K562 (cell line): ENCODE results near the gene ITPR1. TPM values are rescaled to one million over a fixed set of nuclear protein-coding genes. Genes with fewer than 3 reads are reported as not detected.

Experiments
- CBFA2T3 ChIP-seq: fragments of 450-650 bp; IDR thresholded peaks from 2 replicates; pipeline ENCODE4 v1.6.1; 2017
- CBX1 ChIP-seq: sonication (generic); IDR thresholded peaks from 2 replicates; pipeline ENCODE4 v1.6.1; 2016; ENCODE audit warnings: antibody characterized with exemption, low read depth, mild to moderate bottlenecking
- CCNT2 ChIP-seq: IDR thresholded peaks from 2 replicates; pipeline ENCODE4 v1.6.1; 2011; ENCODE audit warnings: borderline replicate concordance, low read depth, mild to moderate bottlenecking, moderate library complexity, mixed read lengths, low read length; ENCODE audit not compliant: insufficient read length; ENCODE audit errors: extremely low read depth
- CREM ChIP-seq: IDR thresholded peaks from 2 replicates; pipeline ENCODE4 v1.6.1; 2014; ENCODE audit warnings: antibody characterized with exemption, low read depth
- GATA2 ChIP-seq: sonication (generic); formaldehyde crosslinking; IDR thresholded peaks from 2 replicates; pipeline ENCODE4 v1.4.0; 2020; ENCODE audit warnings: mild to moderate bottlenecking, missing genetic modification reagents
- HOXB6 ChIP-seq: fragments of 250-450 bp; sonication (Bioruptor Pico); IDR thresholded peaks from 2 replicates; pipeline ENCODE4 v1.5.1; 2022; ENCODE audit warnings: mild to moderate bottlenecking, borderline replicate concordance
- IRF2 ChIP-seq: sonication (generic); formaldehyde crosslinking; IDR thresholded peaks from 2 replicates; pipeline ENCODE4 v1.8.1; 2022; ENCODE audit warnings: mild to moderate bottlenecking, missing genetic modification reagents
- JUN ChIP-seq, 2 experiments: sonication (generic) in 1 of 2; formaldehyde crosslinking in 1 of 2; IDR thresholded peaks; 2 replicates each; pipeline versions ENCODE4 v1.6.1 to v1.8.0; 2012 to 2022; ENCODE audit warnings: borderline replicate concordance in 2 of 2, mild to moderate bottlenecking in 2 of 2, improper control_type of control experiment in 1 of 2, low read depth in 1 of 2, low read length in 1 of 2, missing genetic modification reagents in 1 of 2
- NCOR1 ChIP-seq: fragments of 450-650 bp; IDR thresholded peaks from 2 replicates; pipeline ENCODE4 v1.6.1; 2016; ENCODE audit warnings: mild to moderate bottlenecking, moderate library complexity
- NR4A1 ChIP-seq, 2 experiments: fragments of 250-450 bp in 1 of 2; fragments of 450-650 bp in 1 of 2; sonication (Bioruptor Pico) in 1 of 2; IDR thresholded peaks; 2 replicates each; pipeline versions ENCODE4 v1.4.0 to v1.6.1; 2016 to 2020; ENCODE audit warnings: mild to moderate bottlenecking in 2 of 2, missing compliant biosample characterization in 1 of 2, missing genetic modification characterization in 1 of 2, moderate library complexity in 1 of 2
- RNF2 ChIP-seq: sonication (generic); IDR thresholded peaks from 2 replicates; pipeline ENCODE4 v1.6.1; 2016
- SIN3A ChIP-seq, 2 experiments: fragments of 150-350 bp in 1 of 2; IDR thresholded peaks; 2 replicates each; pipeline ENCODE4 v1.6.1; 2011 to 2016; ENCODE audit warnings: borderline replicate concordance in 2 of 2, low read depth in 2 of 2, low read length in 2 of 2, mild to moderate bottlenecking in 2 of 2, moderate library complexity in 2 of 2; ENCODE audit not compliant: control insufficient read depth in 1 of 2
- SMARCE1 ChIP-seq: fragments of 450-650 bp; IDR thresholded peaks from 2 replicates; pipeline ENCODE4 v1.7.1; 2016; ENCODE audit warnings: mild to moderate bottlenecking
- TBP ChIP-seq: optimal IDR thresholded peaks from 2 replicates; pipeline ENCODE3; 2011; ENCODE audit warnings: low read depth, low read length, improper control_type of control experiment
- XRCC5 ChIP-seq: fragments of 200-400 bp; formaldehyde crosslinking; IDR thresholded peaks from 2 replicates; pipeline ENCODE4 v1.6.1; 2017; ENCODE audit warnings: low read depth, mild to moderate bottlenecking, low read length
- ZFX ChIP-seq: sonication (generic); formaldehyde crosslinking; IDR thresholded peaks from 2 replicates; pipeline ENCODE4 v1.8.0; 2022; ENCODE audit warnings: mild to moderate bottlenecking, missing genetic modification reagents, moderate library complexity
- ZNF766 ChIP-seq: fragments of 200-800 bp; sonication (Bioruptor generic); conservative IDR thresholded peaks from 2 replicates; pipeline ENCODE4 v1.6.1; 2016; ENCODE audit warnings: missing genetic modification characterization, missing compliant biosample characterization
- polyA plus RNA-seq, 8 experiments: library from polyadenylated mRNA; depleted of rRNA in 4 of 8; stranded (reverse) in 5 of 8; unstranded in 3 of 8; fragments of >200 nt; fragmentation: Nextera tagmentation in 2 of 8; fragmentation: Illumina TruSeq in 1 of 8; extraction: Ambion mirVana in 2 of 8; extraction: Trizol in 1 of 8; gene quantifications; 2 replicates each; pipeline versions ENCODE4 v1.2.1 to v1.2.3, GENCODE V29; 2011 to 2014; ENCODE audit warnings: inconsistent platforms in 1 of 8, missing spikeins in 1 of 8
- total RNA-seq, 7 experiments: library from RNA; depleted of rRNA in 6 of 7; stranded (reverse); fragments of >200 nt in 6 of 7; fragmentation: Illumina TruSeq in 2 of 7; extraction: Trizol in 2 of 7; gene quantifications; 2 replicates each; pipeline versions ENCODE4 v1.2.1 to v1.2.3, GENCODE V29; 2011 to 2021; ENCODE audit warnings: low replicate concordance in 1 of 7
- TF ChIP-seq, protein P1 (sequence below), 2 experiments: fragments of 450-650 bp; IDR thresholded peaks; 2 replicates each; pipeline ENCODE4 v1.6.1; 2018; ENCODE audit warnings: mild to moderate bottlenecking in 2 of 2, low read depth in 1 of 2; ENCODE audit not compliant: partially characterized antibody in 2 of 2
- TF ChIP-seq, protein P2 (sequence below): sonication (generic); formaldehyde crosslinking; IDR thresholded peaks from 2 replicates; pipeline ENCODE4 v1.8.0; 2022; ENCODE audit warnings: missing genetic modification reagents, mild to moderate bottlenecking, borderline replicate concordance
- TF ChIP-seq, protein P3 (sequence below): fragments of 450-650 bp; IDR thresholded peaks from 2 replicates; pipeline ENCODE4 v1.6.1; 2016

Gene ITPR1
- total and polyA plus RNA-seq, 9 of the 15 experiments (the other 6 are each of a cell fraction or from before 2014, with no cell fraction given) = 22.4 to 40.0 (median 27.4) TPM

DNA sequence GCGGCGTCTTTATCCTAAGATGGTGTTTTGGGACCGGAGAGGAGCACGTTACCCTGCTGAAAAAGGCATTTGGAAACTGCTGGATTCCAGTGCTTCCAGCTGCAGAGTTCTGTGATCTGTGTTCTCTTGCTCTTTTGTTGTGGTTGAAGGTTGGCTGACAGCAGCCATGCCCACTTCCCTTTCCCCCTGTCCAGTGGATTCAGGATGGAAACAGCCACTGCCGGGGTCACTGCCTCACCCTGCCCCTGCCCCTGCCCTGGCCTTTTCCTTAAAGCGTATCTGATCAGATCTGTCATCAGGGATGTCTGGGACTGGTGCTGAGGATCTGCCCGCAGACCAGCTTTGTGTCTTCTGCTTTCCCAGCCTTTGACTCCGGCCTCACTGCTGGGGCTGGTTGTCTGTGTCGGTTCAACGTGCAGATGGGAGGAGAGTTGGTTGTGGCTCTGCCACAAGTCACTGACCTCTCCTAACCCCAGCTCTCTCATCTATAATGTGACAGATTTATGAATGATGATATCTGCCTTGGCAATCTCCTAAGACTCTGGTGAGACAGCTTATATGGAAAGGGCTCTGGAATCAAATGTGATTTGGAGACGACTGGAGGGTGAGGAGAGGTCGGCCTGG lies 266.7 kb downstream of the ITPR1 start (continued):
- TF ChIP-seq, protein P1, sequence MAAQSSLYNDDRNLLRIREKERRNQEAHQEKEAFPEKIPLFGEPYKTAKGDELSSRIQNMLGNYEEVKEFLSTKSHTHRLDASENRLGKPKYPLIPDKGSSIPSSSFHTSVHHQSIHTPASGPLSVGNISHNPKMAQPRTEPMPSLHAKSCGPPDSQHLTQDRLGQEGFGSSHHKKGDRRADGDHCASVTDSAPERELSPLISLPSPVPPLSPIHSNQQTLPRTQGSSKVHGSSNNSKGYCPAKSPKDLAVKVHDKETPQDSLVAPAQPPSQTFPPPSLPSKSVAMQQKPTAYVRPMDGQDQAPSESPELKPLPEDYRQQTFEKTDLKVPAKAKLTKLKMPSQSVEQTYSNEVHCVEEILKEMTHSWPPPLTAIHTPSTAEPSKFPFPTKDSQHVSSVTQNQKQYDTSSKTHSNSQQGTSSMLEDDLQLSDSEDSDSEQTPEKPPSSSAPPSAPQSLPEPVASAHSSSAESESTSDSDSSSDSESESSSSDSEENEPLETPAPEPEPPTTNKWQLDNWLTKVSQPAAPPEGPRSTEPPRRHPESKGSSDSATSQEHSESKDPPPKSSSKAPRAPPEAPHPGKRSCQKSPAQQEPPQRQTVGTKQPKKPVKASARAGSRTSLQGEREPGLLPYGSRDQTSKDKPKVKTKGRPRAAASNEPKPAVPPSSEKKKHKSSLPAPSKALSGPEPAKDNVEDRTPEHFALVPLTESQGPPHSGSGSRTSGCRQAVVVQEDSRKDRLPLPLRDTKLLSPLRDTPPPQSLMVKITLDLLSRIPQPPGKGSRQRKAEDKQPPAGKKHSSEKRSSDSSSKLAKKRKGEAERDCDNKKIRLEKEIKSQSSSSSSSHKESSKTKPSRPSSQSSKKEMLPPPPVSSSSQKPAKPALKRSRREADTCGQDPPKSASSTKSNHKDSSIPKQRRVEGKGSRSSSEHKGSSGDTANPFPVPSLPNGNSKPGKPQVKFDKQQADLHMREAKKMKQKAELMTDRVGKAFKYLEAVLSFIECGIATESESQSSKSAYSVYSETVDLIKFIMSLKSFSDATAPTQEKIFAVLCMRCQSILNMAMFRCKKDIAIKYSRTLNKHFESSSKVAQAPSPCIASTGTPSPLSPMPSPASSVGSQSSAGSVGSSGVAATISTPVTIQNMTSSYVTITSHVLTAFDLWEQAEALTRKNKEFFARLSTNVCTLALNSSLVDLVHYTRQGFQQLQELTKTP (IDR thresholded peaks at IDR 0.05; ENCODE audit: low read depth in 1 of 2, partially characterized antibody in 2 of 2) = no peak
- TF ChIP-seq JUN (IDR thresholded peaks at IDR 0.05; ENCODE audit: borderline replicate concordance, low read depth, low read length) (0 out of 2 replicates have a peak, but pooled peaks have one; percentile 7), JUN (CRISPR knock-in tag; IDR thresholded peaks at IDR 0.05; ENCODE audit: borderline replicate concordance) (no peak), CCNT2 (peak; percentile 39), ZFX (CRISPR knock-in tag) (no peak), NR4A1 (CRISPR knock-in tag; IDR thresholded peaks at IDR 0.05) (no peak), NR4A1 (tag; IDR thresholded peaks at IDR 0.05) (peak; percentile 83), SIN3A (IDR thresholded peaks at IDR 0.05; ENCODE audit: borderline replicate concordance in 2 of 2, control insufficient read depth in 1 of 2, low read depth in 2 of 2, low read length in 2 of 2) (no peak), TBP (no peak), GATA2 (CRISPR knock-in tag) (peak; percentile 81), IRF2 (CRISPR knock-in tag) (no peak), CBFA2T3 (peak; percentile 21; the same call in 1 of the 2 replicates), CBX1 (peak; percentile 61; the same call in 1 of the 2 replicates), CREM (peak; percentile 30; the same call in 1 of the 2 replicates), SMARCE1 (peak; percentile 51; the same call in 1 of the 2 replicates), XRCC5 (no peak), RNF2 (peak; percentile 82; the same call in 1 of the 2 replicates), ZNF766 (CRISPR knock-in tag) (peak; percentile 55; the same call in 1 of the 2 replicates), HOXB6 (CRISPR knock-in tag) (no peak), NCOR1 (peak; percentile 43; the same call in 1 of the 2 replicates)
- TF ChIP-seq, protein P2, sequence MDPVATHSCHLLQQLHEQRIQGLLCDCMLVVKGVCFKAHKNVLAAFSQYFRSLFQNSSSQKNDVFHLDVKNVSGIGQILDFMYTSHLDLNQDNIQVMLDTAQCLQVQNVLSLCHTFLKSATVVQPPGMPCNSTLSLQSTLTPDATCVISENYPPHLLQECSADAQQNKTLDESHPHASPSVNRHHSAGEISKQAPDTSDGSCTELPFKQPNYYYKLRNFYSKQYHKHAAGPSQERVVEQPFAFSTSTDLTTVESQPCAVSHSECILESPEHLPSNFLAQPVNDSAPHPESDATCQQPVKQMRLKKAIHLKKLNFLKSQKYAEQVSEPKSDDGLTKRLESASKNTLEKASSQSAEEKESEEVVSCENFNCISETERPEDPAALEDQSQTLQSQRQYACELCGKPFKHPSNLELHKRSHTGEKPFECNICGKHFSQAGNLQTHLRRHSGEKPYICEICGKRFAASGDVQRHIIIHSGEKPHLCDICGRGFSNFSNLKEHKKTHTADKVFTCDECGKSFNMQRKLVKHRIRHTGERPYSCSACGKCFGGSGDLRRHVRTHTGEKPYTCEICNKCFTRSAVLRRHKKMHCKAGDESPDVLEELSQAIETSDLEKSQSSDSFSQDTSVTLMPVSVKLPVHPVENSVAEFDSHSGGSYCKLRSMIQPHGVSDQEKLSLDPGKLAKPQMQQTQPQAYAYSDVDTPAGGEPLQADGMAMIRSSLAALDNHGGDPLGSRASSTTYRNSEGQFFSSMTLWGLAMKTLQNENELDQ (CRISPR knock-in tag) = peak; percentile 83; the same call in 1 of the 2 replicates
- TF ChIP-seq, protein P3, sequence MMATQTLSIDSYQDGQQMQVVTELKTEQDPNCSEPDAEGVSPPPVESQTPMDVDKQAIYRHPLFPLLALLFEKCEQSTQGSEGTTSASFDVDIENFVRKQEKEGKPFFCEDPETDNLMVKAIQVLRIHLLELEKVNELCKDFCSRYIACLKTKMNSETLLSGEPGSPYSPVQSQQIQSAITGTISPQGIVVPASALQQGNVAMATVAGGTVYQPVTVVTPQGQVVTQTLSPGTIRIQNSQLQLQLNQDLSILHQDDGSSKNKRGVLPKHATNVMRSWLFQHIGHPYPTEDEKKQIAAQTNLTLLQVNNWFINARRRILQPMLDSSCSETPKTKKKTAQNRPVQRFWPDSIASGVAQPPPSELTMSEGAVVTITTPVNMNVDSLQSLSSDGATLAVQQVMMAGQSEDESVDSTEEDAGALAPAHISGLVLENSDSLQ = peak; percentile 91
